ENCODE measurements around the gene ANXA10. TPM values are rescaled to one million over a fixed set of nuclear protein-coding genes. Genes with fewer than 3 reads are reported as not detected.

ANXA10 gene
- total RNA-seq, 2 donors from 2014 or later: 0.30 TPM; not detected in 1

GRCh38 chr4:168218645-168219044, 126.3 kb downstream of the ANXA10 start:
- DNase-seq: no peak
- TF ChIP-seq, protein P1, sequence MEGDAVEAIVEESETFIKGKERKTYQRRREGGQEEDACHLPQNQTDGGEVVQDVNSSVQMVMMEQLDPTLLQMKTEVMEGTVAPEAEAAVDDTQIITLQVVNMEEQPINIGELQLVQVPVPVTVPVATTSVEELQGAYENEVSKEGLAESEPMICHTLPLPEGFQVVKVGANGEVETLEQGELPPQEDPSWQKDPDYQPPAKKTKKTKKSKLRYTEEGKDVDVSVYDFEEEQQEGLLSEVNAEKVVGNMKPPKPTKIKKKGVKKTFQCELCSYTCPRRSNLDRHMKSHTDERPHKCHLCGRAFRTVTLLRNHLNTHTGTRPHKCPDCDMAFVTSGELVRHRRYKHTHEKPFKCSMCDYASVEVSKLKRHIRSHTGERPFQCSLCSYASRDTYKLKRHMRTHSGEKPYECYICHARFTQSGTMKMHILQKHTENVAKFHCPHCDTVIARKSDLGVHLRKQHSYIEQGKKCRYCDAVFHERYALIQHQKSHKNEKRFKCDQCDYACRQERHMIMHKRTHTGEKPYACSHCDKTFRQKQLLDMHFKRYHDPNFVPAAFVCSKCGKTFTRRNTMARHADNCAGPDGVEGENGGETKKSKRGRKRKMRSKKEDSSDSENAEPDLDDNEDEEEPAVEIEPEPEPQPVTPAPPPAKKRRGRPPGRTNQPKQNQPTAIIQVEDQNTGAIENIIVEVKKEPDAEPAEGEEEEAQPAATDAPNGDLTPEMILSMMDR (IDR thresholded peaks at IDR 0.05): no peak
- peaks cover 9% of the 10 kb centered on the region for H3K36me3 ChIP-seq
- H3K9ac ChIP-seq (ENCODE audit: low read depth in 2 of 2, low read length in 2 of 2): no peak overlapping the region
- intact Hi-C loops (cut with DNase I): no loop called here
- H3K27ac ChIP-seq: no peak overlapping the region
- H3K4me1 ChIP-seq: no peaks in the 10 kb centered on the region
- no peak overlapping the region for H3K4me3 ChIP-seq
- H3K27me3 ChIP-seq: no peaks in the 10 kb centered on the region
- no peaks in the 10 kb centered on the region for H3K9me3 ChIP-seq

GRCh38 chr4:168220893-168221292, 128.6 kb downstream of the ANXA10 start:
- Histone ChIP-seq H3K4me3 (no peak overlapping the region), H3K27ac (no peak overlapping the region), H3K9me3 (no peaks in the 10 kb centered on the region), H3K9ac (ENCODE audit: low read depth in 2 of 2, low read length in 2 of 2) (no peak overlapping the region), H3K27me3 (no peaks in the 10 kb centered on the region), H3K36me3 (peaks cover 9% of the 10 kb centered on the region), H3K4me1 (no peaks in the 10 kb centered on the region)
- TF ChIP-seq, protein P1 (IDR thresholded peaks at IDR 0.05): no peak
- DNase-seq: no peak
- intact Hi-C loops (cut with DNase I): no loop called here

- Histone ChIP-seq H3K4me1 (no peaks in the 10 kb centered on the region), H3K27ac (no peak overlapping the region), H3K9me3 (no peaks in the 10 kb centered on the region), H3K4me3 (no peak overlapping the region), H3K9ac (ENCODE audit: low read depth in 2 of 2, low read length in 2 of 2) (no peak overlapping the region), H3K27me3 (no peaks in the 10 kb centered on the region), H3K36me3 (peaks cover 9% of the 10 kb centered on the region)
- TF ChIP-seq, protein P1 (IDR thresholded peaks at IDR 0.05): no peak
- DNase-seq: no peak
- intact Hi-C loops (cut with DNase I): no loop called here
Observed at GRCh38 chr4:168221301-168221700, 129.0 kb downstream of the ANXA10 start.

Other genes with a start within 250 kb of the ANXA10 start
- 10 to 100 TPM; 22.6 to 67.2 TPM for gene DDX60, start 226.2 kb downstream of the ANXA10 start, total RNA-seq